Islet of Langerhans (tissue), 1 donor: Measurements from ENCODE around the gene CCNQ.

Source experiments
- FAIRE-seq: peaks from one replicate; lab custom pipeline; 2011; peaks lifted over from hg19 to GRCh38; lab: Jason Lieb, UNC

Gene CCNQ

GRCh38 chrX:153598541-153599191 is at the start of gene CCNQ:
CCNQ (minus strand) TSS chrX:153599139; CDS start chrX:153599073, 66 bp downstream.
- FAIRE-seq: no peak

GRCh38 chrX:153647461-153648357 is 48.8 kb upstream of the CCNQ start:
- no peak for FAIRE-seq

DNA sequence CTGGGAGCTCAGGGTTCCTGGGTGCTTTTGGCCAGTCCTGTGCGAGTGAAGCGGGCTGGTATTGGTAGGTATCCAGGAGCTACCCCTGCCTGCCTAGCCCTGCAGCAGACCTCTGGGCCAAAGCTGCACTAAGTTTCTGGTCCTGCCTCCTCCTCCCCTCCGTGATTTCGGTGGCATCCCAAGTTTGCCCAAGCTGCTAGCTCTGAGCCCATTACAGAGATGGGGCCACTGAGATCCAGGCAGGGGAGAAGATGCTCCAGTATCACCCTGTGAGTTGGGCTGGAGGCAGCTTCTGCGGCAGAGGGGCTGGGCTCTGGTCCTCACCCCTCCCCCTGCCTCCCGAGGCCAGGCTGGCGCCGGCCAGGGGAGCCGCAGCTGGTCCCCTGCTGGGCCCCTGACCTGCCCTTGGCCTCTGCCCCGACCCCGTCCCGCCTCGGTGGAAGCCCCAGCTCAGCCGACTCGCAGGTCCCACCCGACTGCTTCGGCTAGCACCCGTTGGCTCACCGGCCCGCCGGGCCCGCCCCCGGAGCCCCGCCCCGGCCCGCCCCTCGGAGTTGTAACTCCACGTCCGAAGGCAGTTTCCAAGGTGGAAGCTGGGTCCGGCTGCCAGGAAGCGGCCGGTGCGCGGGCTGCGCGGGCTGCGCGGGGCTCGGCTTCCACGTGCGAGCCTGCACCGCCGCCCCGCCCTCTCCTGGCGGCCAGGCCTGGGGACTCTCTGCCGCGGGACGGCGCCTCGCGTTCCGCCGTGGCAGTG is 47.9 kb upstream of the CCNQ start, which contains the start of gene DUSP9:
DUSP9 (plus strand) TSS at position 584 of the 754 bp plus-strand sequence. CDS start 751 bp downstream, outside the sequence.
- no peak for FAIRE-seq

DNA sequence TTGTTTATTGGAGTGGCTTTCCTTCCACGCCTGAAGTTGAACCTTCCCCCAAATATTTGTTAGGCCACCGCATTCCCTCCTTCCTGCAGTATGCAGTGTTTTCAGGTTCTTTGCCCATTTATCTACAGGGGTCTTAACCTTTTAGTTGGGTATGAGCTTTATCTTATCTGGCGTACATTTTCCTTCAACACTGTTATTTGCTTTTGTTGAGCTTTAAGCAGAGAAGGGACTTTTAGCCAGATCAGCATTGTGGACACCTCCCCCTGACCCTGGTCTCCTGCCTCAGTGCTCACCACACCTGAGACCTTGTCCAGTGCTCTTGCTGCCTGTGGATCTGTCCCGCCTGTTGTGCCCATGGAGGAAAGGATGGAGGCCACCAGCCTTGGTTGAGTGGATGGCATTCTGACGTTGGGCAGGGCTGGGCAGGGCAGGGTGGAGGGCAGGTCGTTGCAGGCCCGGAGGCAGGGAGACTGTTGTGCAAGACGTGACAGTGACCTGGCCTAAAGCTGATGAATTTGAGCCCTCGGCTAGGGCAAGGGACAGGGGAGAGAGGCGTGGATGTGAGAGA is 47.1 kb upstream of the CCNQ start:
- FAIRE-seq: no peak

DNA sequence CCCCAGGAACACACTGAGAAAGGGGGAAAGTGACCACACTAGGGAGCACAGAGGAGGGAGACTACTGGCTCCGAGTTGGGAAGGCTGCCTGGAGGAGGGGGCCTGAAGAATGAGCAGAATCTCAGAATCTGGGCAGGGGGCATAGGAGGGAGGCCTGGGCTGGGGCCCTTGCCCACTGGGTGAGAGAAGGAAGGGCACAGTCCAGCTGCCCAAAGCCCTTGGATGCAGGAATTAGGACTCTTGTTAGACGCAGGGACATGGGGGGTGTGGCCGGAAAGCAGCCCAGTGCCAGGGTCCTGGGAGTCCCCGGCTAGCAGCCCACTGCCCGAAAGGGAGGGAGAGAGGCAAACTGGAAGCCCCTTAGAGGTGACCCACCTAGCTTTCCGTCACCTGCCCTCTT is 46.2 kb upstream of the CCNQ start:
- no peak for FAIRE-seq

DNA sequence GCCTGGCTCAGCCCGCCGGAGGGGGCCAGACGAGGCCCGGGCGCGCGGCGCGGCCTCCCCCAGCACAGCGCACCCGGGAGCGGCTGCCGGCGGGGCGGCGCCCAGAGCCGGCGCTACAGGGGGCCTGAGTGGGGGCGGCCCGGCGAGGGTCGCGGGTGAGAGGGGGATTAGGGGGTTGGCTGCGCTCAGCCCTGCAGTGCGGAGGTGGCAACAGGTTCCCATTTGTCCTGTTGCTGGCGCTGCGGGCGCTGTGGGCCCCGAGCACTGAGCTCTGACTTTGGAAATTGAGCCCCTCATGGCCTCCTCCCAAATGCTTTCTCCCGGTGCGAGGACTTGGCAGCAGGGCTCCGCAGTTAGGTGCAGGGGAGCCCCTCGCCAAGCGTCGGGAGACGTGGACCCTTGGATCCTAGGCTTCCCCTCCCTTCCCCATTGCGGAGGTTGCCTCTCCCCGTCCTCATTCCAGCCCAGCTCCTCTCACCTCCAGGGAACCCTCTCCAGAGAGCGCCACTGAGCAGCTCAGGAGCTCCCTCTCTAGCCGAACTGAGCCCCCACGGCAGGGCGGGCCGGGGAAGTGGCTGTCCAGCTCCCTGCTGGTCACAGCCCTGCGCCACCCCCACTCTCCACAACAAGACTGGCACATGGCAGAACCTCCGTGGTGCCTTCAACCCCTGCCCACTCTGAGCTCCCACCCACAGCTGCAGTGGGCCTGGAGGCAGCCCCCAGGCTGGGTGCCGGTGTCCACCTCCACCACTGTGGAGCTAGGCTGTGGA is 45.6 kb upstream of the CCNQ start:
- no peak for FAIRE-seq

GRCh38 chrX:153643431-153644351 is 44.8 kb upstream of the CCNQ start:
- no peak for FAIRE-seq

DNA sequence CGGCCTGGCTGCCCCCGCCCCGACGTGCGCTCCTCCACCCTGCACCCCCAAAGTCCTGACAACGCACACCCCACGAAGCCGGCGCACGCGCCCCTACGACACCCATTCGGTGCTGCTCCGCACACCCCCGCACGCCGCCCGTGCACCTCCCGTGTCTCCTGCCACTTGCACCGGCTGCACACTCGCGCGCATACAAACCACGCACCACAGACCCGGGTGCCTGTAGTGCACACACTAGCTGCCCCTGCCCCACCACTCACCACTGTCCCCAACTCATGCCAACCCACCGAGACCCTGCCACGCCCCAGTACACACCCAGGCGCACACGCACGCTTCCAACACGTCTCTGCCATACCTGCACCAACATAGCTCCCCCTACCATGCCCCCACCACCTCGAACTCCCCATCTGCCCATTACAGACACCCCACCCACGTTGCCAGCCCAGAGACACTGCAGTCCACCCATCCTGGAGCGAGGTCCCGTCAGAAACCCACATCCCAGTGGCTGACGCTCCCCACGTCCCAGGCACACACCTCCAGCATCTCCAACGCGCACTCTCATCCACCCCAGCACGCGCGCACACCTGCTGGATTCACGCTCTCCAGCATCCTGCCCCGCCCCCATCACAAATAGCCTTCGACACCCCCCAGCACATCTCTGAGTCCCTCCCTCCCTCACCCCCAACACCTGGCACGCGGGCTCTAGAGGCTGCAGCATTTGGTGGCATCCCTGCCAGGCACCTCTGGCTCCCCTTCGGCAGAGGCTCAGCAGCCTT is 43.9 kb upstream of the CCNQ start:
- no peak for FAIRE-seq

DNA sequence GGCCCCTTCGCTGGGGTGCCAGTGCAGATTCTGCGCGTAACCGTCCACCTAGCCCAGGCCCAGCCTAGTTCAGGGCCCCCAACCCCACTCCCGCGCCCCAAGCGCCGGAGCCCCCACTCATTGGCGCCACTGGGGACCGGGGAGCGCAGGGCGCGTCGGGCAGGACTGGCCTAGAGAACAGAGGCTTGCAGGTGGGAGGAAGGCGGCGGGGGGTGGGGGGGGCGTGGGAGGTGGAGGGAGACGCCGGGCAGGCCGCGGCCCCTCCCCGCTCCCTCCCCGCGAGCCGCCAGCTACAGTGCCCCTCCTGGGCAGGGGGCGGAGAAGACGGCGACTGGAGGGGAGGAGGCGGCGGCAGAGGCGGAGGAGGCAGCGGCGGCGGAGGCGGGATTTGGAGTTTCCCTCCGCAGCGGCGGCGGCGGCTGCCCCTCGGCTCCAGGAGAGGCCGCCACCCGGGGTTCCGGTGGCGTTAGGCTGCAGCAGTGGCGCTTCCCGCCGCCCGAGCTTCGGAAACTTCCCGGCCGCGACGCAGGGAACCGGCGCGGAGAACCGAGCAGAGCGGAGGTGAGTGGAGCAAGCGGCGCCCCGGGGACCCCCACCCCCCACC is 43.2 kb upstream of the CCNQ start:
- no peak for FAIRE-seq

DNA sequence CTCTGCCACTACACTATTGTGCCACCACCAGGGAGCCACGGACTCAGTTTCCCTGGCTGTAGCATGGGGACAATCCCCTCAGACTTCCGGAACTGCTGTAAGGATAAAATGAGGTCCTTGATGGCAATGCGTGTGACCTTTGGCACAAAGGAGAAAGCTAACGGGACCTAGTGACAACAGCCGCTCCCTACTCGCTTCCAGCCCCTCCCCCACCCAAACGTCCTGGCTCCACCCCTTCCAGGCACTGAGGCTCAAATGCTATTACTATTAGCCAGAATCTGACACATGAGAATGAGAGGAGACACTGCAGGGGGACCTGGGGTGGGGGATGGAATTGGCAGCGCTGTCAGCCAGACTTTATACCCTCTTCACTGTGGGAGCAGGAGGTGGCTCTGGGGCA is 42.7 kb upstream of the CCNQ start:
- no peak for FAIRE-seq

DNA sequence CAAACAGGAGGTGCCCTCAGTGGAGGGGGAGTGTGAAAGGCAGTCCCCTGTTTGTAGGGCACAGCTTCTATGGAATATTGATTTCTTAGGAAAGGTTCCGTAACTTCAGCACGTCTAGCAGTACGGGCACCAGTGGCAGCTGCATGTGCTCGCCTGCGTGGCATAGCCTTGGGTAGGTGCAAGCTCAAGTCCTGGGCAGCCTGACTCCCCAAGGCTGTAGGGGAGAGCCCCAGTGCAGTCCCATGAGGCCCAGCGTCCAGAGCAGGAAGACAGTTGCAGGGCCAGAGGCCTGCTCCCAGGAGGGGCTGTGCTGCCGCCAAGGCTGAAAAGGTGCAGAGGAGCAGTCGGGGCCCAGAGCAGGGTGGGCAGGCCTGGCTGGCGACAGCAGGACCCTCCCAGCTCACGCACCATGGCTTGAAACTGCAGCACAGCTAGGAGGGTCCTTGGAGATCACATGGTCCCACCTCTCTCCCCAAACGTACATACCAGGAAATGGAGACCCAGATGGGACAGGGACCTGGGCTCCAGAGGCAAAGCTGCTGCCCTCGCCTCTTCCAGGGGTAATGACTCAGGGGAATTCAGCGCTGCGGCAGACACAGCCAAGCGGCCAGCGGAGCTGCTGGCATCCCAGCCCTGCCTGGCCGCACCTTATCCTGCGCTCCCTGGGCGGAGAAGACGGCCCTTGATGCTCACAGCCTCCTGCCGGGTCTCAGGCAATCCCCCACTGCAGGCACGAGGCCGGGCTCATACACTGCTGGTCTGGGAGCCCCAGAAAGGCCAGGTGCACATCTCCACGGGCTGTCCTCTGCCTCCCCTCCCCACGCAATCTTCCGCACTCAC is 42.0 kb upstream of the CCNQ start:
- FAIRE-seq: no peak

DNA sequence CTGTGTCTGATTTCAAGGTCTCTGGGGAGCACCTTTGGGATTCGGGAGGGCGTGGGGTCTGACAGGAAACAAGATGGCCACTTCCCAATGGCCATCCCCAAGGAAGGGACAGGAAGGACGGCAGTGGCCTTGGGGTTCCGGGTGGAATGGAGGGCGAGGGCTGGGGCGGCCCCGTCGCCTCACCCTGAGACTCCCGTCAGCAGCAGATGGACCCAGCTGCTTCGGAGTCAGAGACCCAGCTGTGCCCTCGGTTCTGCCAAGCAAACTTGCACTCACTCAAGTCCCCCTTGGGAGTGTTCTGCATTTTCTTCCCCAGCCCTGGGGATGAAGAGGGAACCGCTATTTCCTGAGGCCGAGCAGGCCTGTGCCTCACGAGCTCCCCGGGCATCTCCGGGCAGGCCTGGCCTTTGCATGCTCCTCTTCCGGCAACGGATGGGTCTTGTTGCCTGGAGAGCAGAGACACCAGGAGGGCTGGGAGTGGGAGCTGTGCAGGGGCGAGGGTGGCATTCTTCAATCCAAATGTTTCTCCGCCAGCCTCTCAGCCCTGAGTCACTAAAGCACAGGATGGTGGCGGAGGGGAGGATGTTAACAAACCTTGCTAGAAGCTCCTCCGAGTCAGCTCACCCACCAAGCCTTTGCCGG is 41.2 kb upstream of the CCNQ start:
- FAIRE-seq: no peak

GRCh38 chrX:153639177-153640044 is 40.5 kb upstream of the CCNQ start:
- no peak for FAIRE-seq

DNA sequence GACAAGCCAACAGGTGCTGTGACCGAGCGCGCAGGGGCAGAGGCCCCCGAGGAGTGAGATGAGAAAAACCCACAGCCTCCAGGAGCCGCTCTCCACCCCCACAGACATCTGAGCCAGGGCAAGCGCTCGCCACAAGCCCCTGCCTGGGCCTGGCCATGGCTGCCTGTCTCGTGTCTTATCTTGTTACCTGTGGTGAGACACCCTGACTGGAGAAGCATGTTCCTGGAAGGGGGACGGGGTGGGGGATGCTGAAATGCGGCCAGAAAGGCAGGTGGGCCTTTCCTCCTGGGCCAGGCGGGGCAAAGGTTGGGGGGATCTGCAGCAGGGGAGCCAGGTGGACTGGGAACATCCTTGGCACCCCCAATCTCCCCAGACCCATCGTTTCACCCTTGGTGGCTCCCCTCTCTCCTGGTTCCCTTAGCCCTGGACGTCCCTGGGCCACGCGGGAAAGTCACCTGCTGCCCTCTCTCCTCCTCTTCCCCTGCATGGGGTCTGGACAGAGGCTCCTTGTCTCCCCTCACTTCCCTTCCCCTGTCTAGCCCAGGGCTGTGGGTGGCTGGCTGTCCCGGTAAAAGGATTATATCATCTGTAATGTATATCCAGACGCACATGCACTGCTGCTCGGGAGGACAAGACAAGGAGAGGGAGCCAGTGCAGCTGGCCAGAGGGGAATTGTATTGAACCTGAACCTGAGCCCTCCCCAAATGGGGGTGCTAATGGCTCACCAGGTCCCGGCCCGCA is 39.7 kb upstream of the CCNQ start:
- no peak for FAIRE-seq

DNA sequence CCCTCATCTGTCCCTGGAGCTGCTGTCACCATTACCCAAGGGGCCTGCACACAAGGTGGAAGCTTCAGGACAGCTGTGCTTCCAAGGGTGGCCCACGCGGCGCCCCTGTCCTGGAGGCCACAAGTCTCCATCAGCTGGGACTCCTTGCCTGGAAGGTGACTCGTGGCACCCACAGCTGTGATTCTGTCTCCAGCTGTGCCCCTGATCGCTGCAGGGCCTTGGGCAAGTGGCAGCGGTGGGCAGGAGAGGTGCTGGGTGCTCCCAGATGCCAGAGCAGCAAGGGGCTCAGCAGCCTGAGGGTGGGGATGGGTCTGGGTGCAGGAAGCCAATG is 39.1 kb upstream of the CCNQ start:
- no peak for FAIRE-seq
